Testis (tissue), 3 donors: ENCODE measurements around the gene SETD1B. TPM values are rescaled to one million over a fixed set of nuclear protein-coding genes. Genes with fewer than 3 reads are reported as not detected.
"Not testable (repeated sequence)": the region's sequence is repeated elsewhere in the genome, so short reads cannot be mapped to it uniquely, and the experiment has no call there.

ENCODE experiments used
- DNase-seq: peaks from one replicate; pipeline ENCODE4 v3.0.0-alpha.2; 2019
- H3K27ac ChIP-seq, 2 donors: fragments of 200-600 bp; sonication (generic); one replicate each; pipeline ENCODE4 v1.5.1; 2019
- H3K27me3 ChIP-seq: fragments of 200-600 bp; sonication (generic); one replicate; pipeline ENCODE4 v1.5.1; 2019
- H3K36me3 ChIP-seq: fragments of 200-600 bp; sonication (generic); one replicate; pipeline ENCODE4 v1.5.1; 2017; ENCODE audit warnings: low read depth; ENCODE audit errors: missing control alignments
- H3K4me1 ChIP-seq: fragments of 200-600 bp; sonication (generic); one replicate; pipeline ENCODE4 v1.5.1; 2019
- H3K4me3 ChIP-seq, 2 donors: fragments of 200-600 bp; sonication (generic); one replicate each; pipeline ENCODE4 v1.5.1; 2017 to 2019
- H3K9me3 ChIP-seq: fragments of 200-600 bp; sonication (generic); one replicate; pipeline ENCODE4 v1.5.1; 2017
- CTCF ChIP-seq, 3 experiments: fragments of 450-650 bp in 2 of 3; fragments of 200-600 bp in 1 of 3; sonication (generic) in 1 of 3; IDR thresholded peaks; one replicate each; pipeline ENCODE4 v1.5.1; 2016 to 2019; ENCODE audit warnings: antibody characterized with exemption in 3 of 3, mild to moderate bottlenecking in 2 of 3, moderate library complexity in 1 of 3
- POLR2A ChIP-seq: fragments of 450-650 bp; IDR thresholded peaks from one replicate; pipeline ENCODE4 v1.6.1; 2017; ENCODE audit warnings: antibody characterized with exemption, mild to moderate bottlenecking, moderate library complexity
- WGBS, 2 donors: methylation state at CpG; one replicate each; pipeline ENCODE4 v1.1.5; 2018; 5-methylcytosine and 5-hydroxymethylcytosine counted together
- intact Hi-C: fragments of 100-400 bp; cut with DNase I; formaldehyde crosslinking; loops from one replicate; pipeline ENCODE4 v1.15.1; 2023; ENCODE audit warnings: low total_unique reads
- polyA plus RNA-seq: library from polyadenylated mRNA; stranded (reverse); fragments of 350-450 nt; fragmentation: Illumina TruSeq; extraction: RNeasy Lipid Tissue Mini Kit (QIAGEN cat#74804); gene quantifications from one replicate; pipeline ENCODE4 v1.2.3, GENCODE V29; 2014; ENCODE audit warnings: low read depth, low replicate concordance; ENCODE audit not compliant: insufficient read depth
- total RNA-seq, 2 donors: library from RNA; depleted of rRNA; stranded (reverse); fragments of >200 nt; gene quantifications; one replicate each; pipeline ENCODE4 v1.2.3, GENCODE V29; 2016

Gene SETD1B
- total and polyA plus RNA-seq, 3 donors from 2014 or later = 18.9 to 23.3 (median 23.1) TPM

- TF ChIP-seq POLR2A (no peak), CTCF (IDR thresholded peaks at IDR 0.05) (no peak)
- Histone ChIP-seq H3K36me3 (no peaks in the 10 kb centered on the region), H3K27ac (no peak overlapping the region), H3K27me3 (no peaks in the 10 kb centered on the region), H3K4me3 (no peak overlapping the region), H3K9me3 (no peaks in the 10 kb centered on the region), H3K4me1 (no peaks in the 10 kb centered on the region)
- WGBS, 2 donors = 82 to 86% methylated on average over 11 to 13 of the region's 13 CpGs
- intact Hi-C loops = no loop called here
- no peak for DNase-seq
Observed at GRCh38 chr12:121849665-121850064, 45.9 kb downstream of the SETD1B start.

- H3K27ac ChIP-seq, H3K4me1 ChIP-seq, H3K4me3 ChIP-seq, DNase-seq, H3K36me3 ChIP-seq, H3K9me3 ChIP-seq, H3K27me3 ChIP-seq, intact Hi-C loops: not testable (repeated sequence)
- 65 to 73% methylated on average over 3 of the region's 3 CpGs for WGBS, 2 donors
Observed at GRCh38 chr12:121852392-121852791, 48.6 kb downstream of the SETD1B start.

GRCh38 chr12:121857322-121858246, 53.8 kb downstream of the SETD1B start:
- H3K4me1 ChIP-seq = peaks cover 20% of the 10 kb centered on the region
- DNase-seq = no peak
- H3K36me3 ChIP-seq = no peaks in the 10 kb centered on the region
- 83 to 90% methylated on average over 9 to 11 of the region's 11 CpGs for WGBS, 2 donors
- peak overlapping the region in 1 of 2 donors; percentile 91 for H3K27ac ChIP-seq
- no peak overlapping the region for H3K4me3 ChIP-seq
- intact Hi-C loops = no loop called here
- H3K9me3 ChIP-seq = no peaks in the 10 kb centered on the region
- TF ChIP-seq POLR2A = no peak
- no peak for TF ChIP-seq CTCF (IDR thresholded peaks at IDR 0.05)
- H3K27me3 ChIP-seq = no peaks in the 10 kb centered on the region

GRCh38 chr12:121858318-121858661, 54.5 kb downstream of the SETD1B start:
- 87 to 91% methylated on average over 10 of the region's 10 CpGs for WGBS, 2 donors
- Histone ChIP-seq H3K4me1 (peaks cover 20% of the 10 kb centered on the region), H3K4me3 (no peak overlapping the region), H3K27me3 (no peaks in the 10 kb centered on the region), H3K9me3 (no peaks in the 10 kb centered on the region), H3K36me3 (no peaks in the 10 kb centered on the region), H3K27ac (peak overlapping the region; percentile 83 to 91)
- no peak for TF ChIP-seq CTCF (IDR thresholded peaks at IDR 0.05)
- no peak for TF ChIP-seq POLR2A
- no peak for DNase-seq
- intact Hi-C loops = no loop called here

- intact Hi-C loops = no loop called here
Observed at GRCh38 chr12:121858662-121859572, 55.1 kb downstream of the SETD1B start, which contains the start of gene HPD. HPD (minus strand) TSS chr12:121858859; CDS start chr12:121858823, 36 bp downstream.

More at GRCh38 chr12:121858662-121859572, 55.1 kb downstream of the SETD1B start, which contains the start of gene HPD:
- Histone ChIP-seq H3K27me3 (no peaks in the 10 kb centered on the region), H3K27ac (peak within 1 kb of the TSS; percentile 83 to 91), H3K4me1 (peaks cover 20% of the 10 kb centered on the region), H3K9me3 (no peaks in the 10 kb centered on the region), H3K4me3 (no peak within 1 kb of the TSS), H3K36me3 (no peaks in the 10 kb centered on the region)
- peak; percentile 89 for DNase-seq
- TF ChIP-seq CTCF (IDR thresholded peaks at IDR 0.05) = no peak
- WGBS, 2 donors = 53 to 55% methylated on average over 15 to 16 of the region's 16 CpGs
